WTC11 (cell line): ENCODE results near the gene POLH. TPM values are rescaled to one million over a fixed set of nuclear protein-coding genes. Genes with fewer than 3 reads are reported as not detected.

Experiments
- ATAC-seq: fragments of 200-7000 bp; cut with Tn5 transposase; 2 replicates; pipeline ENCODE4 v1.10.0; 2021; ENCODE audit warnings: mild to moderate bottlenecking, moderate library complexity
- CTCF ChIA-PET: fragments of 300-600 bp; sonication (Branson Sonifier 250); formaldehyde crosslinking; loops from one replicate; lab custom pipeline; 2021; ENCODE audit warnings: antibody characterized with exemption; lab: Charles Lee
- POLR2A ChIA-PET: fragments of 350-600 bp; sonication (Branson Sonifier 250); formaldehyde crosslinking; loops from one replicate; lab custom pipeline; 2021; ENCODE audit warnings: antibody characterized with exemption; lab: Charles Lee
- DNase-seq: peaks from one replicate; pipeline ENCODE4 v3.0.0; 2021; ENCODE audit warnings: low spot score
- H3K27ac Mint-ChIP-seq: 2 replicates; pipeline ENCODE4 v1.8.0; 2021; ENCODE audit warnings: mixed read lengths
- H3K27me3 Mint-ChIP-seq: 2 replicates; pipeline ENCODE4 v1.8.0; 2021; ENCODE audit warnings: low read depth, mild to moderate bottlenecking, moderate library complexity, mixed read lengths
- H3K36me3 Mint-ChIP-seq: 2 replicates; pipeline ENCODE4 v1.8.0; 2021; ENCODE audit warnings: mixed read lengths
- H3K4me1 Mint-ChIP-seq: 2 replicates; pipeline ENCODE4 v1.8.0; 2022; ENCODE audit warnings: mixed read lengths
- H3K4me3 Mint-ChIP-seq: 2 replicates; pipeline ENCODE4 v1.8.0; 2021; ENCODE audit warnings: mild to moderate bottlenecking, moderate library complexity, mixed read lengths
- H3K9me3 Mint-ChIP-seq: 2 replicates; pipeline ENCODE4 v1.8.0; 2021; ENCODE audit warnings: mixed read lengths
- CREM ChIP-seq: sonication (generic); formaldehyde crosslinking; IDR thresholded peaks from 2 replicates; pipeline ENCODE4 v1.8.1; 2022; ENCODE audit warnings: mild to moderate bottlenecking, missing genetic modification reagents, moderate library complexity
- ELF4 ChIP-seq: sonication (generic); formaldehyde crosslinking; IDR thresholded peaks from 2 replicates; pipeline ENCODE4 v1.8.1; 2022; ENCODE audit warnings: low read depth, mild to moderate bottlenecking, moderate library complexity, missing genetic modification reagents
- EMX1 ChIP-seq: fragments of 250-450 bp; sonication (Bioruptor Pico); IDR thresholded peaks from 2 replicates; pipeline ENCODE4 v1.8.0; 2021; ENCODE audit warnings: mild to moderate bottlenecking
- FOXJ3 ChIP-seq: sonication (generic); formaldehyde crosslinking; IDR thresholded peaks from 2 replicates; pipeline ENCODE4 v1.9.0; 2021; ENCODE audit warnings: missing genetic modification reagents, mild to moderate bottlenecking, borderline replicate concordance
- FOXK1 ChIP-seq: sonication (generic); formaldehyde crosslinking; IDR thresholded peaks from 2 replicates; pipeline ENCODE4 v1.8.0; 2022; ENCODE audit warnings: mild to moderate bottlenecking, moderate library complexity, missing genetic modification reagents
- GABPB1 ChIP-seq: sonication (generic); formaldehyde crosslinking; IDR thresholded peaks from 2 replicates; pipeline ENCODE4 v1.8.1; 2023; ENCODE audit warnings: mild to moderate bottlenecking, missing genetic modification reagents
- GTF2I ChIP-seq: fragments of 250-450 bp; sonication (Bioruptor Pico); conservative IDR thresholded peaks from 2 replicates; pipeline ENCODE4 v1.4.0; 2021; ENCODE audit warnings: mild to moderate bottlenecking
- NFE2L1 ChIP-seq: sonication (generic); formaldehyde crosslinking; IDR thresholded peaks from 2 replicates; pipeline ENCODE4 v1.8.1; 2023; ENCODE audit warnings: missing genetic modification reagents
- RELA ChIP-seq: sonication (generic); formaldehyde crosslinking; IDR thresholded peaks from 2 replicates; pipeline ENCODE4 v1.8.1; 2022; ENCODE audit warnings: missing genetic modification reagents, mild to moderate bottlenecking, borderline replicate concordance
- SMAD3 ChIP-seq: sonication (generic); formaldehyde crosslinking; IDR thresholded peaks from 2 replicates; pipeline ENCODE4 v1.8.0; 2022; ENCODE audit warnings: missing genetic modification reagents, mild to moderate bottlenecking, borderline replicate concordance
- SP1 ChIP-seq: sonication (generic); formaldehyde crosslinking; conservative IDR thresholded peaks from 2 replicates; pipeline ENCODE4 v1.8.1; 2022; ENCODE audit warnings: missing genetic modification reagents
- ZNF219 ChIP-seq: sonication (generic); formaldehyde crosslinking; IDR thresholded peaks from 2 replicates; pipeline ENCODE4 v1.8.0; 2023; ENCODE audit warnings: missing genetic modification reagents, mild to moderate bottlenecking, borderline replicate concordance
- total RNA-seq: library from RNA; stranded (reverse); gene quantifications from 3 replicates; pipeline ENCODE4 v1.2.3, GENCODE V29; 2021
- TF ChIP-seq, protein P1 (sequence below): sonication (generic); formaldehyde crosslinking; IDR thresholded peaks from 2 replicates; pipeline ENCODE4 v1.8.1; 2023; ENCODE audit warnings: mild to moderate bottlenecking, missing genetic modification reagents
- TF ChIP-seq, protein P2 (sequence below): sonication (generic); formaldehyde crosslinking; IDR thresholded peaks from 2 replicates; pipeline ENCODE4 v1.8.0; 2022; ENCODE audit warnings: mild to moderate bottlenecking, missing genetic modification reagents
- TF ChIP-seq, protein P3 (sequence below): fragments of 250-450 bp; sonication (Bioruptor Pico); IDR thresholded peaks from 2 replicates; pipeline ENCODE4 v2.1.2; 2022; ENCODE audit warnings: mild to moderate bottlenecking, moderate library complexity
- TF ChIP-seq, protein P4 (sequence below): sonication (generic); formaldehyde crosslinking; IDR thresholded peaks from 2 replicates; pipeline ENCODE4 v1.8.1; 2023; ENCODE audit warnings: mild to moderate bottlenecking, moderate library complexity, missing genetic modification reagents
- TF ChIP-seq, protein P5 (sequence below): fragments of 250-450 bp; sonication (Bioruptor Pico); IDR thresholded peaks from 2 replicates; pipeline ENCODE4 v1.9.0; 2021; ENCODE audit warnings: mild to moderate bottlenecking, borderline replicate concordance

The POLH gene
- total RNA-seq, 1 experiment from 2014 or later, result 28.0 TPM

DNA sequence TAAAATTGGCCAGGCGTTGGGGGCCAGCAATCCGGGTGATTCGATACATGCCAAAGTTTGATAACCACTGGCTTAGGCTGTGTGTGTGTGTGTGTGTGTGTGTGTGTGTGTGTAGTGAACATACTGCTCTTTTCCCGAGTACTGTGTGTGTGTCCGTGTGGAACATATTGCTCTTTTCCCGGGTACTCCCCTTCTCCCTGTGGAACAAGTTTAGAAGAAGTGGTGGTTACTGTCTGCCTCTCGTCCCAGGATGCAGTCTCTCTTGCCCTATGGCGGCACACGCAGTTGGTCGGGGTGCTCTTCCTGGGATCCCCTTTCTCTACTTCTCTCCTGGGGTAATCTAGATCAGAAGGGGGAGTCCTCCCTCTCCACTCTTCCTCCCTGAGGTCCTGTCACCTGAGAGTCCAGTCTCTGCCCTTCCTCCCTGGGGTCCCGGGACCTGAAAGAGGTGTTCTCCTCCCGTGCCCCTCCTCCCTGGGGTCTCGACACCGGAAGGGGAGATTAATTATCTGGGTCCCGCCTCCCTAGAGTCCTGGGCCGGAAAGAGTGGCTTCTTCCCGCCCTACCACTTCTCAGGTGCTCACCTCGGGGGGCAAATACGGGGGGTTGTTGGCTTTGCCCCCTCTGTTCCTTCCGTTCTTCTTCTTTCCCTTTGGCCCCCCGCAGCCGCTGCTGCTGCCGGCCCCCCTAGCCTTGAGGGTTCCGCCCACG lies 52.6 kb downstream of the POLH start (continued):
- TF ChIP-seq GTF2I (CRISPR knock-in tag) (no peak), FOXJ3 (CRISPR knock-in tag) (no peak), ZNF219 (CRISPR knock-in tag) (no peak)
- TF ChIP-seq, protein P1, sequence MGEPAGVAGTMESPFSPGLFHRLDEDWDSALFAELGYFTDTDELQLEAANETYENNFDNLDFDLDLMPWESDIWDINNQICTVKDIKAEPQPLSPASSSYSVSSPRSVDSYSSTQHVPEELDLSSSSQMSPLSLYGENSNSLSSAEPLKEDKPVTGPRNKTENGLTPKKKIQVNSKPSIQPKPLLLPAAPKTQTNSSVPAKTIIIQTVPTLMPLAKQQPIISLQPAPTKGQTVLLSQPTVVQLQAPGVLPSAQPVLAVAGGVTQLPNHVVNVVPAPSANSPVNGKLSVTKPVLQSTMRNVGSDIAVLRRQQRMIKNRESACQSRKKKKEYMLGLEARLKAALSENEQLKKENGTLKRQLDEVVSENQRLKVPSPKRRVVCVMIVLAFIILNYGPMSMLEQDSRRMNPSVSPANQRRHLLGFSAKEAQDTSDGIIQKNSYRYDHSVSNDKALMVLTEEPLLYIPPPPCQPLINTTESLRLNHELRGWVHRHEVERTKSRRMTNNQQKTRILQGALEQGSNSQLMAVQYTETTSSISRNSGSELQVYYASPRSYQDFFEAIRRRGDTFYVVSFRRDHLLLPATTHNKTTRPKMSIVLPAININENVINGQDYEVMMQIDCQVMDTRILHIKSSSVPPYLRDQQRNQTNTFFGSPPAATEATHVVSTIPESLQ (CRISPR knock-in tag), result no peak

DNA sequence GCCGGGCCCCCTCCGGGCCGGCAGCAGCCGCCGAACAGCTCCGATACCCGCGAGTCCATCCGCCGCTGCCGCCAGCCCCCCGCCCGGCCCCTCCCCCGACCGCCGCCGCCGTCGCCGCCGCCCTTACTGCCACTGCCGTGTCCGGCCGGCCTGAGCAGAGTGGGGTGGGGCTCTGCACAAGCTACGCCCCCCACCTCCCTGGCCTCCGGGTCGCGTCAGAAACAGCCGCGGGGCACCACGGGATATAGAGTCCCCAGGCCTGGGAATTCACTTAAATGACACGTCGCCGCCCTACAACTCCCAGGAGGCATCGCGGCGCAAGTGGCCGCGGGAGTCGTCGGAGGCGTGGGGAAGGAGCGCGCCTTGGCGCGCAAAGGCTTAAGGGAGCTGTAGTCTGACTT lies 53.1 kb downstream of the POLH start, which contains the start of gene GTPBP2:
Gene GTPBP2, minus strand, starts transcription at position 161 of the 401 bp plus-strand sequence. Its CDS starts 102 bp downstream, at position 59.
- peaks cover 17% of the 10 kb centered on the region for H3K4me1 Mint-ChIP-seq
- H3K27ac Mint-ChIP-seq, result peak within 1 kb of the TSS; percentile 100
- H3K9me3 Mint-ChIP-seq, result no peaks in the 10 kb centered on the region
- ChIA-PET CTCF (interaction anchor here (0.8 to 2.3 kb wide), 14 partner anchors 16 to 628 kb away, joined by 3 to 16 read pairs (median 4); partner anchors contain the start of genes RSPH9, SLC35B2 and VEGFA), POLR2A (interaction anchor here (0.6 to 2.5 kb wide), 11 partner anchors 16 to 618 kb away, joined by 3 to 32 read pairs (median 3); partner anchors contain the start of genes HSP90AB1, RSPH9 and VEGFA)
- H3K27me3 Mint-ChIP-seq, result no peaks in the 10 kb centered on the region
- peak within 1 kb of the TSS; percentile 98 for H3K4me3 Mint-ChIP-seq
- ATAC-seq (peak; percentile 85), DNase-seq (peak; percentile 99)
- H3K36me3 Mint-ChIP-seq, result peaks cover 26% of the 10 kb centered on the region
- TF ChIP-seq NFE2L1 (CRISPR knock-in tag) (no peak), SP1 (peak; percentile 94), GABPB1 (CRISPR knock-in tag) (peak; percentile 33), FOXK1 (CRISPR knock-in tag) (0 out of 2 replicates have a peak, but pooled peaks have one; percentile 48), CREM (CRISPR knock-in tag) (0 out of 2 replicates have a peak, but pooled peaks have one; percentile 31), EMX1 (CRISPR knock-in tag) (no peak), SMAD3 (no peak)
- TF ChIP-seq, protein P1 (CRISPR knock-in tag), result no peak
- TF ChIP-seq, protein P2, sequence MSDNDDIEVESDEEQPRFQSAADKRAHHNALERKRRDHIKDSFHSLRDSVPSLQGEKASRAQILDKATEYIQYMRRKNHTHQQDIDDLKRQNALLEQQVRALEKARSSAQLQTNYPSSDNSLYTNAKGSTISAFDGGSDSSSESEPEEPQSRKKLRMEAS, result no peak
- TF ChIP-seq, all 79 proteins: peak for 4

DNA sequence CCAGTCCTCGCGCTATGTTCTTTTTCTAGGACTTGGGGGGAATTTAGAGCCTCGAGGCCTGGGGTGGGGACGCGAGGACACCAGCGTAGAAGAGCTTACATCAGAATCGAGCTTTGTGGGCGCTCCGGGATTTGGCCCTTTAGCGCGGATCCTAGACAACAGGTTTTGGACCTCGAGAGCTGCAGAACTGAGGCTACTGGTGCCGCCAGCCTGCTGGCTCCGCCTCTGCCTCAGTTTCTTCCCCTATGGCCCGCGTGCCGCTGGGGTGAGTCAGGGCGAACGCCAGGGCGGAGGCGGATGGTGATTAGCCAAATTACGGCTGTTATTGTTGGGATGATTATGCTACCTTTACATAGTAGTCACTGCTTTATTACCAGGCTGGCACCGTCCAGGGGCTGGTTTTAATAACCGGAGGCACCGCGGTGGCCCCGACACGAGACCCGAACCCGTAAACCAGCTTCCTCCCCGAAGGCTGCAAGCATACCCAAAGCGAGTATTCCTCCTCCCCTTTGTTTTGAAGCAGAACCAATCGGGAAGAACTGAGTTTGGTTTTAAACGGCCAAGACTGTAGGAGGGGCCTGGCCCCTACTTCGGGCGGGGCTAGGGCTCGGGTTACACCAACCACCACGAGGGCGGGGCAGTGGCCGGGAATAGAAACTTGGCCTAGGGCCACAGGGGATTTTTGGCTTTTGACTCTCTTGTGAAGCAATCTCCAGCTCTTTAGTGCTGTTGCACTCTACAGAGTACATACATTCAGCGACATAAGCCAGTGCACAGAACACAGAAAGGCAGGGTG lies 53.7 kb downstream of the POLH start:
- peaks cover 17% of the 10 kb centered on the region for H3K4me1 Mint-ChIP-seq
- no peaks in the 10 kb centered on the region for H3K9me3 Mint-ChIP-seq
- ATAC-seq (peak; percentile 81), DNase-seq (peak; percentile 94)
- POLR2A ChIA-PET, result interaction anchor here (0.6 to 2.5 kb wide), 12 partner anchors 15 to 617 kb away, joined by 3 to 32 read pairs (median 3); partner anchors contain the start of genes HSP90AB1, RSPH9 and VEGFA
- H3K4me3 Mint-ChIP-seq, result peak overlapping the region; percentile 98
- H3K27me3 Mint-ChIP-seq, result no peaks in the 10 kb centered on the region
- peaks cover 22% of the 10 kb centered on the region for H3K36me3 Mint-ChIP-seq
- CTCF ChIA-PET, result interaction anchor here (0.8 to 2.3 kb wide), 14 partner anchors 15 to 627 kb away, joined by 3 to 16 read pairs (median 4); partner anchors contain the start of genes RSPH9, SLC35B2 and VEGFA
- peak overlapping the region; percentile 100 for H3K27ac Mint-ChIP-seq
- TF ChIP-seq, protein P3, sequence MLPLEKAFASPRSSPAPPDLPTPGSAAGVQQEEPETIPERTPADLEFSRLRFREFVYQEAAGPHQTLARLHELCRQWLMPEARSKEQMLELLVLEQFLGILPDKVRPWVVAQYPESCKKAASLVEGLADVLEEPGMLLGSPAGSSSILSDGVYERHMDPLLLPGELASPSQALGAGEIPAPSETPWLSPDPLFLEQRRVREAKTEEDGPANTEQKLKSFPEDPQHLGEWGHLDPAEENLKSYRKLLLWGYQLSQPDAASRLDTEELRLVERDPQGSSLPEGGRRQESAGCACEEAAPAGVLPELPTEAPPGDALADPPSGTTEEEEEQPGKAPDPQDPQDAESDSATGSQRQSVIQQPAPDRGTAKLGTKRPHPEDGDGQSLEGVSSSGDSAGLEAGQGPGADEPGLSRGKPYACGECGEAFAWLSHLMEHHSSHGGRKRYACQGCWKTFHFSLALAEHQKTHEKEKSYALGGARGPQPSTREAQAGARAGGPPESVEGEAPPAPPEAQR (CRISPR knock-in tag), result no peak
- TF ChIP-seq SP1, result peak; percentile 87
- TF ChIP-seq, protein P4, sequence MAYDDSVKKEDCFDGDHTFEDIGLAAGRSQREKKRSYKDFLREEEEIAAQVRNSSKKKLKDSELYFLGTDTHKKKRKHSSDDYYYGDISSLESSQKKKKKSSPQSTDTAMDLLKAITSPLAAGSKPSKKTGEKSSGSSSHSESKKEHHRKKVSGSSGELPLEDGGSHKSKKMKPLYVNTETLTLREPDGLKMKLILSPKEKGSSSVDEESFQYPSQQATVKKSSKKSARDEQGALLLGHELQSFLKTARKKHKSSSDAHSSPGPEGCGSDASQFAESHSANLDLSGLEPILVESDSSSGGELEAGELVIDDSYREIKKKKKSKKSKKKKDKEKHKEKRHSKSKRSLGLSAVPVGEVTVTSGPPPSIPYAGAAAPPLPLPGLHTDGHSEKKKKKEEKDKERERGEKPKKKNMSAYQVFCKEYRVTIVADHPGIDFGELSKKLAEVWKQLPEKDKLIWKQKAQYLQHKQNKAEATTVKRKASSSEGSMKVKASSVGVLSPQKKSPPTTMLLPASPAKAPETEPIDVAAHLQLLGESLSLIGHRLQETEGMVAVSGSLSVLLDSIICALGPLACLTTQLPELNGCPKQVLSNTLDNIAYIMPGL, result 0 out of 2 replicates have a peak, but pooled peaks have one; percentile 34
- no peak; the same call in 1 of the 2 replicates for TF ChIP-seq FOXK1 (CRISPR knock-in tag)
- no peak for TF ChIP-seq RELA (CRISPR knock-in tag)
- TF ChIP-seq, protein P5, sequence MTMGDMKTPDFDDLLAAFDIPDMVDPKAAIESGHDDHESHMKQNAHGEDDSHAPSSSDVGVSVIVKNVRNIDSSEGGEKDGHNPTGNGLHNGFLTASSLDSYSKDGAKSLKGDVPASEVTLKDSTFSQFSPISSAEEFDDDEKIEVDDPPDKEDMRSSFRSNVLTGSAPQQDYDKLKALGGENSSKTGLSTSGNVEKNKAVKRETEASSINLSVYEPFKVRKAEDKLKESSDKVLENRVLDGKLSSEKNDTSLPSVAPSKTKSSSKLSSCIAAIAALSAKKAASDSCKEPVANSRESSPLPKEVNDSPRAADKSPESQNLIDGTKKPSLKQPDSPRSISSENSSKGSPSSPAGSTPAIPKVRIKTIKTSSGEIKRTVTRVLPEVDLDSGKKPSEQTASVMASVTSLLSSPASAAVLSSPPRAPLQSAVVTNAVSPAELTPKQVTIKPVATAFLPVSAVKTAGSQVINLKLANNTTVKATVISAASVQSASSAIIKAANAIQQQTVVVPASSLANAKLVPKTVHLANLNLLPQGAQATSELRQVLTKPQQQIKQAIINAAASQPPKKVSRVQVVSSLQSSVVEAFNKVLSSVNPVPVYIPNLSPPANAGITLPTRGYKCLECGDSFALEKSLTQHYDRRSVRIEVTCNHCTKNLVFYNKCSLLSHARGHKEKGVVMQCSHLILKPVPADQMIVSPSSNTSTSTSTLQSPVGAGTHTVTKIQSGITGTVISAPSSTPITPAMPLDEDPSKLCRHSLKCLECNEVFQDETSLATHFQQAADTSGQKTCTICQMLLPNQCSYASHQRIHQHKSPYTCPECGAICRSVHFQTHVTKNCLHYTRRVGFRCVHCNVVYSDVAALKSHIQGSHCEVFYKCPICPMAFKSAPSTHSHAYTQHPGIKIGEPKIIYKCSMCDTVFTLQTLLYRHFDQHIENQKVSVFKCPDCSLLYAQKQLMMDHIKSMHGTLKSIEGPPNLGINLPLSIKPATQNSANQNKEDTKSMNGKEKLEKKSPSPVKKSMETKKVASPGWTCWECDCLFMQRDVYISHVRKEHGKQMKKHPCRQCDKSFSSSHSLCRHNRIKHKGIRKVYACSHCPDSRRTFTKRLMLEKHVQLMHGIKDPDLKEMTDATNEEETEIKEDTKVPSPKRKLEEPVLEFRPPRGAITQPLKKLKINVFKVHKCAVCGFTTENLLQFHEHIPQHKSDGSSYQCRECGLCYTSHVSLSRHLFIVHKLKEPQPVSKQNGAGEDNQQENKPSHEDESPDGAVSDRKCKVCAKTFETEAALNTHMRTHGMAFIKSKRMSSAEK, result peak; percentile 88; the same call in 1 of the 2 replicates
- TF ChIP-seq ELF4 (CRISPR knock-in tag), result no peak
